Keratinocyte (primary cell): ENCODE measurements around the gene FNDC11. TPM values are rescaled to one million over a fixed set of nuclear protein-coding genes. Genes with fewer than 3 reads are reported as not detected.

Experiments
- DNase-seq: peaks from one replicate; pipeline ENCODE4 v3.0.0-alpha.2; 2011; ENCODE audit warnings: low read depth, missing footprints, low spot score
- FAIRE-seq: peaks from 2 replicates; lab custom pipeline; 2011; peaks lifted over from hg19 to GRCh38; lab: Jason Lieb, UNC
- H2AFZ ChIP-seq: 2 replicates; pipeline ENCODE4 v1.6.0; 2012; ENCODE audit warnings: low read length, control low read depth, inconsistent platforms; ENCODE audit not compliant: control insufficient read depth
- H3K27ac ChIP-seq: 2 replicates; pipeline ENCODE4 v1.5.1; 2011; ENCODE audit warnings: low read length; ENCODE audit not compliant: control insufficient read depth, insufficient read depth
- H3K27me3 ChIP-seq: 3 replicates; pipeline ENCODE4 v1.6.0; 2011; ENCODE audit warnings: low read length; ENCODE audit not compliant: control insufficient read depth, insufficient read depth; ENCODE audit errors: extremely low read depth
- H3K36me3 ChIP-seq, 2 experiments: 2 replicates in 1 of 2; 3 replicates in 1 of 2; pipeline ENCODE4 v1.5.1; 2011; ENCODE audit warnings: low read length in 2 of 2, mild to moderate bottlenecking in 1 of 2; ENCODE audit not compliant: control insufficient read depth in 2 of 2, insufficient read depth in 2 of 2; ENCODE audit errors: extremely low read depth in 1 of 2
- H3K4me1 ChIP-seq: 3 replicates; pipeline ENCODE4 v1.5.1; 2011; ENCODE audit warnings: low read length; ENCODE audit not compliant: control insufficient read depth, insufficient read depth; ENCODE audit errors: extremely low read depth
- H3K4me2 ChIP-seq: 3 replicates; pipeline ENCODE4 v1.6.0; 2011; ENCODE audit warnings: low read depth, low read length; ENCODE audit not compliant: control insufficient read depth, insufficient read depth; ENCODE audit errors: extremely low read depth
- H3K4me3 ChIP-seq, 3 experiments: fragments of 200-600 bp in 1 of 3; sonication (generic) in 1 of 3; 2 replicates in 2 of 3; 3 replicates in 1 of 3; pipeline ENCODE4 v1.5.1; 2011 to 2016; ENCODE audit warnings: low read length in 3 of 3, mild to moderate bottlenecking in 3 of 3, control low read depth in 2 of 3, inconsistent platforms in 1 of 3, low read depth in 1 of 3, mixed read lengths in 1 of 3, mixed run types in 1 of 3, moderate library complexity in 1 of 3; ENCODE audit not compliant: control insufficient read depth in 2 of 3, insufficient read depth in 2 of 3; ENCODE audit errors: extremely low read depth in 1 of 3
- H3K79me2 ChIP-seq: 2 replicates; pipeline ENCODE4 v1.6.0; 2012; ENCODE audit warnings: low read length; ENCODE audit not compliant: control insufficient read depth, insufficient read depth
- H3K9ac ChIP-seq: 3 replicates; pipeline ENCODE4 v1.6.0; 2011; ENCODE audit warnings: low read length; ENCODE audit not compliant: control insufficient read depth, insufficient read depth; ENCODE audit errors: extremely low read depth
- H3K9me1 ChIP-seq: 3 replicates; pipeline ENCODE4 v1.6.0; 2011; ENCODE audit warnings: low read length; ENCODE audit not compliant: control insufficient read depth, insufficient read depth; ENCODE audit errors: extremely low read depth
- H3K9me3 ChIP-seq: 2 replicates; pipeline ENCODE4 v1.5.1; 2012; ENCODE audit warnings: low read depth, low read length; ENCODE audit not compliant: control insufficient read depth
- H4K20me1 ChIP-seq: 3 replicates; pipeline ENCODE4 v1.6.0; 2011; ENCODE audit warnings: low read length; ENCODE audit not compliant: control insufficient read depth, insufficient read depth; ENCODE audit errors: extremely low read depth
- EZH2 ChIP-seq: IDR thresholded peaks from one replicate; pipeline ENCODE4 v1.6.1; 2012; ENCODE audit warnings: inconsistent platforms, mild to moderate bottlenecking, low read length, moderate library complexity
- dilution Hi-C: fragments of 300-500 bp; cut with MboI; formaldehyde crosslinking; loops from one replicate; pipeline ENCODE4 v1.7.0; 2020; ENCODE audit warnings: low sequenced_read_pairs; ENCODE audit not compliant: extremely low pct_ligation_motif_present
- polyA plus RNA-seq, 5 experiments: library from polyadenylated mRNA; depleted of rRNA in 3 of 5; stranded (reverse) in 3 of 5; stranded (forward) in 1 of 5; unstranded in 1 of 5; fragments of >200 nt; gene quantifications; 1 replicate in 1 of 5; 2 replicates in 3 of 5; 3 replicates in 1 of 5; pipeline versions ENCODE4 v1.2.1 to v1.2.3, GENCODE V29; 2011 to 2012; ENCODE audit warnings: missing spikeins in 2 of 5, low read depth in 1 of 5, low replicate concordance in 1 of 5
- TF ChIP-seq, protein P1 (sequence below), 3 experiments: IDR thresholded peaks in 1 of 3; conservative IDR thresholded peaks in 1 of 3; optimal IDR thresholded peaks in 1 of 3; 2 replicates in 2 of 3; 3 replicates in 1 of 3; pipeline versions ENCODE3 to v1.5.1; 2011; ENCODE audit warnings: low read length in 3 of 3, mild to moderate bottlenecking in 3 of 3, moderate library complexity in 2 of 3, control low read depth in 1 of 3, inconsistent platforms in 1 of 3; ENCODE audit not compliant: insufficient read depth in 2 of 3; ENCODE audit errors: extremely low read depth in 1 of 3

The FNDC11 gene
- polyA plus RNA-seq, 1 donor (not counting 4 experiments of a cell fraction or from before 2014, with no cell fraction given): 0.55 TPM

DNA sequence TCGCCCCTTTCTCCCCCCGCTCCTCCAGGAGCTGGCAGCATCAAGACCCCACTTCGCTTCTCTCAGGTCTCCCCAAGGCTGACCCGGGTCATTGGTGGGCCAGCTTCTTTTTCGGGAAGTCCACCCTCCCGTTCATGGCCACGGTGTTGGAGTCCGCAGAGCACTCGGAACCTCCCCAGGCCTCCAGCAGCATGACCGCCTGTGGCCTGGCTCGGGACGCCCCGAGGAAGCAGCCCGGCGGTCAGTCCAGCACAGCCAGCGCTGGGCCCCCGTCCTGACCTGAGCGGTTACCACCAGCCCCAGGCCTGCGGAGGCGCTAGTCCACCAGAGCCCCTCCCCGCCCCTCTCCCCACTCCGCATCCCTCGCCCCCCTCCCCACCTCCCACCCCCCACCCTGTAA, 32.4 kb upstream of the FNDC11 start:
- Histone ChIP-seq H3K9me3 (peaks cover 6% of the 10 kb centered on the region), H3K9ac (peak overlapping the region; percentile 86), H3K36me3 (peaks cover 11 to 19% of the 10 kb centered on the region in 2 experiments), H3K27me3 (no peaks in the 10 kb centered on the region), H3K4me2 (peak overlapping the region; percentile 76), H3K79me2 (peaks cover 20% of the 10 kb centered on the region), H4K20me1 (peaks cover 16% of the 10 kb centered on the region), H2AFZ (no peak overlapping the region), H3K27ac (peak overlapping the region; percentile 52), H3K4me3 (peak overlapping the region; percentile 72 to 96 (median 79)), H3K9me1 (no peaks in the 10 kb centered on the region), H3K4me1 (peaks cover 10% of the 10 kb centered on the region)
- no peak for DNase-seq
- dilution Hi-C loops: no loop called here
- FAIRE-seq: no peak
- no peak for TF ChIP-seq EZH2
- TF ChIP-seq, protein P1, sequence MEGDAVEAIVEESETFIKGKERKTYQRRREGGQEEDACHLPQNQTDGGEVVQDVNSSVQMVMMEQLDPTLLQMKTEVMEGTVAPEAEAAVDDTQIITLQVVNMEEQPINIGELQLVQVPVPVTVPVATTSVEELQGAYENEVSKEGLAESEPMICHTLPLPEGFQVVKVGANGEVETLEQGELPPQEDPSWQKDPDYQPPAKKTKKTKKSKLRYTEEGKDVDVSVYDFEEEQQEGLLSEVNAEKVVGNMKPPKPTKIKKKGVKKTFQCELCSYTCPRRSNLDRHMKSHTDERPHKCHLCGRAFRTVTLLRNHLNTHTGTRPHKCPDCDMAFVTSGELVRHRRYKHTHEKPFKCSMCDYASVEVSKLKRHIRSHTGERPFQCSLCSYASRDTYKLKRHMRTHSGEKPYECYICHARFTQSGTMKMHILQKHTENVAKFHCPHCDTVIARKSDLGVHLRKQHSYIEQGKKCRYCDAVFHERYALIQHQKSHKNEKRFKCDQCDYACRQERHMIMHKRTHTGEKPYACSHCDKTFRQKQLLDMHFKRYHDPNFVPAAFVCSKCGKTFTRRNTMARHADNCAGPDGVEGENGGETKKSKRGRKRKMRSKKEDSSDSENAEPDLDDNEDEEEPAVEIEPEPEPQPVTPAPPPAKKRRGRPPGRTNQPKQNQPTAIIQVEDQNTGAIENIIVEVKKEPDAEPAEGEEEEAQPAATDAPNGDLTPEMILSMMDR (optimal IDR thresholded peaks at IDR 0.05 in 1 of 3, IDR thresholded peaks at IDR 0.05 in 1 of 3, conservative IDR thresholded peaks at IDR 0.05 in 1 of 3; ENCODE audit: extremely low read depth in 1 of 3, insufficient read depth in 2 of 3, low read length in 3 of 3): no peak

DNA sequence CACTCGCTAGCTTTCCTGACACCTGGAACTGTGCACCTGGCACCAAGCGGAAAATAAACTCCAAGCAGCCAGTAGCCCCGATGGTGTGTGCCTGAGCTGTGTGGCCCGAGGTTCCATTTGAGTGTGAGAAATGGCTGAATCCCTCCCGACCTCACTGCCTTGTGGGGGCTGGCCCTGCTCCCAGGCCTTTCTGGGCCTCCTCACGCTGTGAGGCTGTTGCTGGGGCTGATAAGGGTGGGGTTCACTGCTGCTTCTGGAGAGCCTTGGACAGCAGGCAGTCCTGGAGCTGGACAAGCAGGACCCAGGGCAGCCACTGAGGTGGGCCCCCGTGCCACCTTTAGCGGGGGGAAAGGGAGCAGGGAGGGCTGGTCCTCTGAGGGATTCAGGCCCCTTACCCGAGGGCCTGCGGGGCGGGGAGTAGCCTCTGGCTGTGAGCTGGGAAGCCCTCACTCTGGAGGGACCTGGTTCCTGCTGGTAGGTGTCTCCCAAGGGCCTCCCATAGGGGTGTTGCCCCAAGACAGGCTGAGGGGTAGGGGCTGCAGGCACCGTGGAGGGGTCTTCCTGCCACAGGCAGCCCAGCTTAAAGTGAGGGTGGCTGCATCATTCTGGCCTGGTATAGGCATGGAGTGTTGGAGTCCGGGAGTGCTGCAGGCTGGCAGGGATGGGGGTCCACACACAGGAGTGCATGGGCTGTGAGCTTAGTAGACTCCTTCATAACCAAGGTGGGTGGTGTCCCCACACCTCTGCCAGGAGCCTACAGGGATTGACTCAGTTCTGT, 31.7 kb upstream of the FNDC11 start:
- peaks cover 20% of the 10 kb centered on the region for H3K79me2 ChIP-seq
- dilution Hi-C loops: no loop called here
- peak overlapping the region; percentile 53 for H3K4me2 ChIP-seq
- peaks cover 6% of the 10 kb centered on the region for H3K9me3 ChIP-seq
- no peak overlapping the region for H2AFZ ChIP-seq
- peaks cover 10% of the 10 kb centered on the region for H3K4me1 ChIP-seq
- TF ChIP-seq EZH2: no peak
- TF ChIP-seq, protein P1 (optimal IDR thresholded peaks at IDR 0.05 in 1 of 3, IDR thresholded peaks at IDR 0.05 in 1 of 3, conservative IDR thresholded peaks at IDR 0.05 in 1 of 3; ENCODE audit: extremely low read depth in 1 of 3, insufficient read depth in 2 of 3, low read length in 3 of 3): no peak
- no peaks in the 10 kb centered on the region for H3K27me3 ChIP-seq
- H3K4me3 ChIP-seq: peak overlapping the region; percentile 26 to 96 (median 72)
- DNase-seq (no peak), FAIRE-seq (no peak)
- H3K9ac ChIP-seq: peak overlapping the region; percentile 4
- H4K20me1 ChIP-seq: peaks cover 16% of the 10 kb centered on the region
- H3K36me3 ChIP-seq: peaks cover 11 to 19% of the 10 kb centered on the region in 2 experiments
- H3K9me1 ChIP-seq: no peaks in the 10 kb centered on the region
- H3K27ac ChIP-seq: no peak overlapping the region
